HepG2 (cell line): ENCODE results near the gene NOC2L. TPM values are rescaled to one million over a fixed set of nuclear protein-coding genes. Genes with fewer than 3 reads are reported as not detected.

Source experiments
- CSRNP1 ChIP-seq: sonication (generic); formaldehyde crosslinking; IDR thresholded peaks from 2 replicates; pipeline ENCODE4 v1.8.1; 2023; ENCODE audit warnings: mild to moderate bottlenecking, missing genetic modification reagents
- ERF ChIP-seq: IDR thresholded peaks from 2 replicates; pipeline ENCODE4 v1.6.1; 2018; ENCODE audit warnings: missing biosample characterization, missing genetic modification reagents
- RCOR2 ChIP-seq: IDR thresholded peaks from 2 replicates; pipeline ENCODE4 v1.6.1; 2016; ENCODE audit warnings: missing biosample characterization, missing genetic modification reagents
- RELA ChIP-seq: sonication (generic); formaldehyde crosslinking; IDR thresholded peaks from 2 replicates; pipeline ENCODE4 v1.4.0; 2020; ENCODE audit warnings: missing genetic modification reagents
- RFXANK ChIP-seq: IDR thresholded peaks from 2 replicates; pipeline ENCODE4 v1.6.1; 2016
- SAP130 ChIP-seq: IDR thresholded peaks from 2 replicates; pipeline ENCODE4 v1.6.1; 2016; ENCODE audit warnings: low read depth
- ZBTB33 ChIP-seq: sonication (generic); formaldehyde crosslinking; IDR thresholded peaks from 2 replicates; pipeline ENCODE4 v1.4.0; 2020; ENCODE audit warnings: missing genetic modification reagents
- ZFP37 ChIP-seq: sonication (generic); formaldehyde crosslinking; IDR thresholded peaks from 2 replicates; pipeline ENCODE4 v1.4.0; 2020; ENCODE audit warnings: missing genetic modification reagents, borderline replicate concordance
- ZMAT3 ChIP-seq: sonication (generic); formaldehyde crosslinking; conservative IDR thresholded peaks from 2 replicates; pipeline ENCODE4 v1.7.0; 2021; ENCODE audit warnings: missing genetic modification reagents
- polyA plus RNA-seq, 8 experiments: library from polyadenylated mRNA; depleted of rRNA in 3 of 8; stranded (reverse) in 7 of 8; unstranded in 1 of 8; fragments of >200 nt; fragmentation: Illumina TruSeq in 4 of 8; extraction: Trizol in 4 of 8; gene quantifications; 2 replicates each; pipeline versions ENCODE4 v1.2.1 to v1.2.3, GENCODE V29; 2011 to 2016; ENCODE audit warnings: low read depth in 4 of 8, missing spikeins in 1 of 8, mixed read lengths in 1 of 8; ENCODE audit not compliant: insufficient read depth in 1 of 8
- total RNA-seq, 5 experiments: library from RNA; depleted of rRNA; stranded (reverse); fragments of >200 nt; fragmentation: Illumina TruSeq; extraction: Trizol; gene quantifications; 2 replicates each; pipeline ENCODE4 v1.2.3, GENCODE V29; 2016; ENCODE audit warnings: low read depth in 1 of 5
- TF ChIP-seq, protein P1 (sequence below): sonication (generic); formaldehyde crosslinking; IDR thresholded peaks from 2 replicates; pipeline ENCODE4 v1.4.0; 2020; ENCODE audit warnings: missing genetic modification reagents, borderline replicate concordance
- TF ChIP-seq, protein P2 (sequence below): sonication (generic); formaldehyde crosslinking; IDR thresholded peaks from 2 replicates; pipeline ENCODE4 v1.4.0; 2020; ENCODE audit warnings: missing genetic modification reagents

NOC2L gene
- total and polyA plus RNA-seq, 2 of the 13 experiments (the other 11 are each of a cell fraction or from before 2014, with no cell fraction given) = 32.0 to 103 TPM

- TF ChIP-seq, protein P1, sequence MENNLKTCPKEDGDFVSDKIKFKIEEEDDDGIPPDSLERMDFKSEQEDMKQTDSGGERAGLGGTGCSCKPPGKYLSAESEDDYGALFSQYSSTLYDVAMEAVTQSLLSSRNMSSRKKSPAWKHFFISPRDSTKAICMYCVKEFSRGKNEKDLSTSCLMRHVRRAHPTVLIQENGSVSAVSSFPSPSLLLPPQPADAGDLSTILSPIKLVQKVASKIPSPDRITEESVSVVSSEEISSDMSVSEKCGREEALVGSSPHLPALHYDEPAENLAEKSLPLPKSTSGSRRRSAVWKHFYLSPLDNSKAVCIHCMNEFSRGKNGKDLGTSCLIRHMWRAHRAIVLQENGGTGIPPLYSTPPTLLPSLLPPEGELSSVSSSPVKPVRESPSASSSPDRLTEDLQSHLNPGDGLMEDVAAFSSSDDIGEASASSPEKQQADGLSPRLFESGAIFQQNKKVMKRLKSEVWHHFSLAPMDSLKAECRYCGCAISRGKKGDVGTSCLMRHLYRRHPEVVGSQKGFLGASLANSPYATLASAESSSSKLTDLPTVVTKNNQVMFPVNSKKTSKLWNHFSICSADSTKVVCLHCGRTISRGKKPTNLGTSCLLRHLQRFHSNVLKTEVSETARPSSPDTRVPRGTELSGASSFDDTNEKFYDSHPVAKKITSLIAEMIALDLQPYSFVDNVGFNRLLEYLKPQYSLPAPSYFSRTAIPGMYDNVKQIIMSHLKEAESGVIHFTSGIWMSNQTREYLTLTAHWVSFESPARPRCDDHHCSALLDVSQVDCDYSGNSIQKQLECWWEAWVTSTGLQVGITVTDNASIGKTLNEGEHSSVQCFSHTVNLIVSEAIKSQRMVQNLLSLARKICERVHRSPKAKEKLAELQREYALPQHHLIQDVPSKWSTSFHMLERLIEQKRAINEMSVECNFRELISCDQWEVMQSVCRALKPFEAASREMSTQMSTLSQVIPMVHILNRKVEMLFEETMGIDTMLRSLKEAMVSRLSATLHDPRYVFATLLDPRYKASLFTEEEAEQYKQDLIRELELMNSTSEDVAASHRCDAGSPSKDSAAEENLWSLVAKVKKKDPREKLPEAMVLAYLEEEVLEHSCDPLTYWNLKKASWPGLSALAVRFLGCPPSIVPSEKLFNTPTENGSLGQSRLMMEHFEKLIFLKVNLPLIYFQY (CRISPR knock-in tag) = no peak
- TF ChIP-seq ZBTB33 (no peak), ZFP37 (0 out of 2 replicates have a peak, but pooled peaks have one; percentile 16), CSRNP1 (CRISPR knock-in tag) (peak; percentile 93; the same call in 1 of the 2 replicates), SAP130 (0 out of 2 replicates have a peak, but pooled peaks have one; percentile 48), RELA (no peak; the same call in 1 of the 2 replicates), RFXANK (CRISPR knock-in tag) (no peak), RCOR2 (no peak), ZMAT3 (CRISPR knock-in tag) (no peak), ERF (no peak)
- TF ChIP-seq, protein P2, sequence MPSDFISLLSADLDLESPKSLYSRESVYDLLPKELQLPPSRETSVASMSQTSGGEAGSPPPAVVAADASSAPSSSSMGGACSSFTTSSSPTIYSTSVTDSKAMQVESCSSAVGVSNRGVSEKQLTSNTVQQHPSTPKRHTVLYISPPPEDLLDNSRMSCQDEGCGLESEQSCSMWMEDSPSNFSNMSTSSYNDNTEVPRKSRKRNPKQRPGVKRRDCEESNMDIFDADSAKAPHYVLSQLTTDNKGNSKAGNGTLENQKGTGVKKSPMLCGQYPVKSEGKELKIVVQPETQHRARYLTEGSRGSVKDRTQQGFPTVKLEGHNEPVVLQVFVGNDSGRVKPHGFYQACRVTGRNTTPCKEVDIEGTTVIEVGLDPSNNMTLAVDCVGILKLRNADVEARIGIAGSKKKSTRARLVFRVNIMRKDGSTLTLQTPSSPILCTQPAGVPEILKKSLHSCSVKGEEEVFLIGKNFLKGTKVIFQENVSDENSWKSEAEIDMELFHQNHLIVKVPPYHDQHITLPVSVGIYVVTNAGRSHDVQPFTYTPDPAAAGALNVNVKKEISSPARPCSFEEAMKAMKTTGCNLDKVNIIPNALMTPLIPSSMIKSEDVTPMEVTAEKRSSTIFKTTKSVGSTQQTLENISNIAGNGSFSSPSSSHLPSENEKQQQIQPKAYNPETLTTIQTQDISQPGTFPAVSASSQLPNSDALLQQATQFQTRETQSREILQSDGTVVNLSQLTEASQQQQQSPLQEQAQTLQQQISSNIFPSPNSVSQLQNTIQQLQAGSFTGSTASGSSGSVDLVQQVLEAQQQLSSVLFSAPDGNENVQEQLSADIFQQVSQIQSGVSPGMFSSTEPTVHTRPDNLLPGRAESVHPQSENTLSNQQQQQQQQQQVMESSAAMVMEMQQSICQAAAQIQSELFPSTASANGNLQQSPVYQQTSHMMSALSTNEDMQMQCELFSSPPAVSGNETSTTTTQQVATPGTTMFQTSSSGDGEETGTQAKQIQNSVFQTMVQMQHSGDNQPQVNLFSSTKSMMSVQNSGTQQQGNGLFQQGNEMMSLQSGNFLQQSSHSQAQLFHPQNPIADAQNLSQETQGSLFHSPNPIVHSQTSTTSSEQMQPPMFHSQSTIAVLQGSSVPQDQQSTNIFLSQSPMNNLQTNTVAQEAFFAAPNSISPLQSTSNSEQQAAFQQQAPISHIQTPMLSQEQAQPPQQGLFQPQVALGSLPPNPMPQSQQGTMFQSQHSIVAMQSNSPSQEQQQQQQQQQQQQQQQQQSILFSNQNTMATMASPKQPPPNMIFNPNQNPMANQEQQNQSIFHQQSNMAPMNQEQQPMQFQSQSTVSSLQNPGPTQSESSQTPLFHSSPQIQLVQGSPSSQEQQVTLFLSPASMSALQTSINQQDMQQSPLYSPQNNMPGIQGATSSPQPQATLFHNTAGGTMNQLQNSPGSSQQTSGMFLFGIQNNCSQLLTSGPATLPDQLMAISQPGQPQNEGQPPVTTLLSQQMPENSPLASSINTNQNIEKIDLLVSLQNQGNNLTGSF = 0 out of 2 replicates have a peak, but pooled peaks have one; percentile 11
Observed at GRCh38 chr1:966135-966703, 7.2 kb upstream of the NOC2L start, which contains the start of gene PLEKHN1 (continued).
